Activated T-helper 1 cell treated with Interleukin-2 at 50 U/mL for 16 hours (primary cell): ENCODE data around the gene EPHA6.
"Not testable (repeated sequence)": the region's sequence is repeated elsewhere in the genome, so short reads cannot be mapped to it uniquely, and the experiment has no call there.

Source experiments
- DNase-seq: peaks from one replicate; pipeline ENCODE4 v3.0.0-alpha.2; 2020; ENCODE audit warnings: low read depth

Gene EPHA6

GRCh38 chr3:96915445-96915844 lies 101.1 kb downstream of the EPHA6 start:
- no peak for DNase-seq

- no peak for DNase-seq
Measured at GRCh38 chr3:96931119-96931862, 116.9 kb downstream of the EPHA6 start.

- not testable (repeated sequence) for DNase-seq
Measured at GRCh38 chr3:96942131-96942530, 127.7 kb downstream of the EPHA6 start.

- no peak for DNase-seq
Measured at GRCh38 chr3:96958856-96959255, 144.5 kb downstream of the EPHA6 start.

GRCh38 chr3:96959474-96959873 lies 145.1 kb downstream of the EPHA6 start:
- no peak for DNase-seq

GRCh38 chr3:96959901-96960641 lies 145.7 kb downstream of the EPHA6 start:
- no peak for DNase-seq

- DNase-seq: no peak
Measured at GRCh38 chr3:96960661-96961330, 146.4 kb downstream of the EPHA6 start.

GRCh38 chr3:96961576-96961975 lies 147.2 kb downstream of the EPHA6 start:
- DNase-seq: no peak

- DNase-seq: no peak
Measured at GRCh38 chr3:96966181-96966929, 152.0 kb downstream of the EPHA6 start.

GRCh38 chr3:96970211-96970610 lies 155.8 kb downstream of the EPHA6 start:
- DNase-seq: no peak

- no peak for DNase-seq
Measured at GRCh38 chr3:96977671-96978070, 163.3 kb downstream of the EPHA6 start.

GRCh38 chr3:96983716-96984115 lies 169.3 kb downstream of the EPHA6 start:
- not testable (repeated sequence) for DNase-seq

GRCh38 chr3:96986241-96986640 lies 171.8 kb downstream of the EPHA6 start:
- no peak for DNase-seq

- DNase-seq: no peak
Measured at GRCh38 chr3:96991231-96991630, 176.8 kb downstream of the EPHA6 start.

GRCh38 chr3:96991800-96992365 lies 177.5 kb downstream of the EPHA6 start:
- DNase-seq: no peak

- no peak for DNase-seq
Measured at GRCh38 chr3:96994988-96995387, 180.6 kb downstream of the EPHA6 start.

GRCh38 chr3:96996009-96996408 lies 181.6 kb downstream of the EPHA6 start:
- DNase-seq: no peak

GRCh38 chr3:97001611-97002010 lies 187.2 kb downstream of the EPHA6 start:
- no peak for DNase-seq

GRCh38 chr3:97009427-97010019 lies 195.1 kb downstream of the EPHA6 start:
- no peak for DNase-seq

- no peak for DNase-seq
Measured at GRCh38 chr3:97010881-97011657, 196.7 kb downstream of the EPHA6 start.

- DNase-seq: no peak
Measured at GRCh38 chr3:97021778-97022177, 207.4 kb downstream of the EPHA6 start.
